Measurements from ENCODE around the gene DIPK1B. TPM values are rescaled to one million over a fixed set of nuclear protein-coding genes. Genes with fewer than 3 reads are reported as not detected.

Gene DIPK1B
- total and polyA plus RNA-seq, 2 experiments from 2014 or later = 18.7 to 60.0 TPM

- TF ChIP-seq, protein P1, sequence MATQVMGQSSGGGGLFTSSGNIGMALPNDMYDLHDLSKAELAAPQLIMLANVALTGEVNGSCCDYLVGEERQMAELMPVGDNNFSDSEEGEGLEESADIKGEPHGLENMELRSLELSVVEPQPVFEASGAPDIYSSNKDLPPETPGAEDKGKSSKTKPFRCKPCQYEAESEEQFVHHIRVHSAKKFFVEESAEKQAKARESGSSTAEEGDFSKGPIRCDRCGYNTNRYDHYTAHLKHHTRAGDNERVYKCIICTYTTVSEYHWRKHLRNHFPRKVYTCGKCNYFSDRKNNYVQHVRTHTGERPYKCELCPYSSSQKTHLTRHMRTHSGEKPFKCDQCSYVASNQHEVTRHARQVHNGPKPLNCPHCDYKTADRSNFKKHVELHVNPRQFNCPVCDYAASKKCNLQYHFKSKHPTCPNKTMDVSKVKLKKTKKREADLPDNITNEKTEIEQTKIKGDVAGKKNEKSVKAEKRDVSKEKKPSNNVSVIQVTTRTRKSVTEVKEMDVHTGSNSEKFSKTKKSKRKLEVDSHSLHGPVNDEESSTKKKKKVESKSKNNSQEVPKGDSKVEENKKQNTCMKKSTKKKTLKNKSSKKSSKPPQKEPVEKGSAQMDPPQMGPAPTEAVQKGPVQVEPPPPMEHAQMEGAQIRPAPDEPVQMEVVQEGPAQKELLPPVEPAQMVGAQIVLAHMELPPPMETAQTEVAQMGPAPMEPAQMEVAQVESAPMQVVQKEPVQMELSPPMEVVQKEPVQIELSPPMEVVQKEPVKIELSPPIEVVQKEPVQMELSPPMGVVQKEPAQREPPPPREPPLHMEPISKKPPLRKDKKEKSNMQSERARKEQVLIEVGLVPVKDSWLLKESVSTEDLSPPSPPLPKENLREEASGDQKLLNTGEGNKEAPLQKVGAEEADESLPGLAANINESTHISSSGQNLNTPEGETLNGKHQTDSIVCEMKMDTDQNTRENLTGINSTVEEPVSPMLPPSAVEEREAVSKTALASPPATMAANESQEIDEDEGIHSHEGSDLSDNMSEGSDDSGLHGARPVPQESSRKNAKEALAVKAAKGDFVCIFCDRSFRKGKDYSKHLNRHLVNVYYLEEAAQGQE (IDR thresholded peaks at IDR 0.05; ENCODE audit: unreplicated experiment) = no peak
- TF ChIP-seq EZH2 (IDR thresholded peaks at IDR 0.05; ENCODE audit: low read depth, unreplicated experiment) = no peak
- TF ChIP-seq, protein P2, sequence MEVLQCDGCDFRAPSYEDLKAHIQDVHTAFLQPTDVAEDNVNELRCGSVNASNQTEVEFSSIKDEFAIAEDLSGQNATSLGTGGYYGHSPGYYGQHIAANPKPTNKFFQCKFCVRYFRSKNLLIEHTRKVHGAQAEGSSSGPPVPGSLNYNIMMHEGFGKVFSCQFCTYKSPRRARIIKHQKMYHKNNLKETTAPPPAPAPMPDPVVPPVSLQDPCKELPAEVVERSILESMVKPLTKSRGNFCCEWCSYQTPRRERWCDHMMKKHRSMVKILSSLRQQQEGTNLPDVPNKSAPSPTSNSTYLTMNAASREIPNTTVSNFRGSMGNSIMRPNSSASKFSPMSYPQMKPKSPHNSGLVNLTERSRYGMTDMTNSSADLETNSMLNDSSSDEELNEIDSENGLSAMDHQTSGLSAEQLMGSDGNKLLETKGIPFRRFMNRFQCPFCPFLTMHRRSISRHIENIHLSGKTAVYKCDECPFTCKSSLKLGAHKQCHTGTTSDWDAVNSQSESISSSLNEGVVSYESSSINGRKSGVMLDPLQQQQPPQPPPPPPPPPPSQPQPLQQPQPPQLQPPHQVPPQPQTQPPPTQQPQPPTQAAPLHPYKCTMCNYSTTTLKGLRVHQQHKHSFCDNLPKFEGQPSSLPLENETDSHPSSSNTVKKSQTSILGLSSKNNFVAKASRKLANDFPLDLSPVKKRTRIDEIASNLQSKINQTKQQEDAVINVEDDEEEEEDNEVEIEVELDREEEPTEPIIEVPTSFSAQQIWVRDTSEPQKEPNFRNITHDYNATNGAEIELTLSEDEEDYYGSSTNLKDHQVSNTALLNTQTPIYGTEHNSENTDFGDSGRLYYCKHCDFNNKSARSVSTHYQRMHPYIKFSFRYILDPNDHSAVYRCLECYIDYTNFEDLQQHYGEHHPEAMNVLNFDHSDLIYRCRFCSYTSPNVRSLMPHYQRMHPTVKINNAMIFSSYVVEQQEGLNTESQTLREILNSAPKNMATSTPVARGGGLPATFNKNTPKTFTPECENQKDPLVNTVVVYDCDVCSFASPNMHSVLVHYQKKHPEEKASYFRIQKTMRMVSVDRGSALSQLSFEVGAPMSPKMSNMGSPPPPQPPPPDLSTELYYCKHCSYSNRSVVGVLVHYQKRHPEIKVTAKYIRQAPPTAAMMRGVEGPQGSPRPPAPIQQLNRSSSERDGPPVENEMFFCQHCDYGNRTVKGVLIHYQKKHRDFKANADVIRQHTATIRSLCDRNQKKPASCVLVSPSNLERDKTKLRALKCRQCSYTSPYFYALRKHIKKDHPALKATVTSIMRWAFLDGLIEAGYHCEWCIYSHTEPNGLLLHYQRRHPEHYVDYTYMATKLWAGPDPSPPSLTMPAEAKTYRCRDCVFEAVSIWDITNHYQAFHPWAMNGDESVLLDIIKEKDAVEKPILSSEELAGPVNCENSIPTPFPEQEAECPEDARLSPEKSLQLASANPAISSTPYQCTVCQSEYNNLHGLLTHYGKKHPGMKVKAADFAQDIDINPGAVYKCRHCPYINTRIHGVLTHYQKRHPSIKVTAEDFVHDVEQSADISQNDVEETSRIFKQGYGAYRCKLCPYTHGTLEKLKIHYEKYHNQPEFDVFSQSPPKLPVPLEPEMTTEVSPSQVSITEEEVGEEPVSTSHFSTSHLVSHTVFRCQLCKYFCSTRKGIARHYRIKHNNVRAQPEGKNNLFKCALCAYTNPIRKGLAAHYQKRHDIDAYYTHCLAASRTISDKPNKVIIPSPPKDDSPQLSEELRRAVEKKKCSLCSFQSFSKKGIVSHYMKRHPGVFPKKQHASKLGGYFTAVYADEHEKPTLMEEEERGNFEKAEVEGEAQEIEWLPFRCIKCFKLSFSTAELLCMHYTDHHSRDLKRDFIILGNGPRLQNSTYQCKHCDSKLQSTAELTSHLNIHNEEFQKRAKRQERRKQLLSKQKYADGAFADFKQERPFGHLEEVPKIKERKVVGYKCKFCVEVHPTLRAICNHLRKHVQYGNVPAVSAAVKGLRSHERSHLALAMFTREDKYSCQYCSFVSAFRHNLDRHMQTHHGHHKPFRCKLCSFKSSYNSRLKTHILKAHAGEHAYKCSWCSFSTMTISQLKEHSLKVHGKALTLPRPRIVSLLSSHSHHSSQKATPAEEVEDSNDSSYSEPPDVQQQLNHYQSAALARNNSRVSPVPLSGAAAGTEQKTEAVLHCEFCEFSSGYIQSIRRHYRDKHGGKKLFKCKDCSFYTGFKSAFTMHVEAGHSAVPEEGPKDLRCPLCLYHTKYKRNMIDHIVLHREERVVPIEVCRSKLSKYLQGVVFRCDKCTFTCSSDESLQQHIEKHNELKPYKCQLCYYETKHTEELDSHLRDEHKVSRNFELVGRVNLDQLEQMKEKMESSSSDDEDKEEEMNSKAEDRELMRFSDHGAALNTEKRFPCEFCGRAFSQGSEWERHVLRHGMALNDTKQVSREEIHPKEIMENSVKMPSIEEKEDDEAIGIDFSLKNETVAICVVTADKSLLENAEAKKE (CRISPR knock-in tag; IDR thresholded peaks at IDR 0.05) = no peak
- no peak for TF ChIP-seq NANOG (IDR thresholded peaks at IDR 0.05; ENCODE audit: borderline replicate concordance)
Observed at GRCh38 chr9:136729926-136730325, 17.6 kb downstream of the DIPK1B start (continued).

Measured in GM23338 (cell line).